ENCODE measurements around the gene STRA6. TPM values are rescaled to one million over a fixed set of nuclear protein-coding genes. Genes with fewer than 3 reads are reported as not detected.

The STRA6 gene
- polyA plus RNA-seq, 2 of the 4 experiments (the other 2 are of a cell fraction): 35.0 to 70.2 TPM

DNA sequence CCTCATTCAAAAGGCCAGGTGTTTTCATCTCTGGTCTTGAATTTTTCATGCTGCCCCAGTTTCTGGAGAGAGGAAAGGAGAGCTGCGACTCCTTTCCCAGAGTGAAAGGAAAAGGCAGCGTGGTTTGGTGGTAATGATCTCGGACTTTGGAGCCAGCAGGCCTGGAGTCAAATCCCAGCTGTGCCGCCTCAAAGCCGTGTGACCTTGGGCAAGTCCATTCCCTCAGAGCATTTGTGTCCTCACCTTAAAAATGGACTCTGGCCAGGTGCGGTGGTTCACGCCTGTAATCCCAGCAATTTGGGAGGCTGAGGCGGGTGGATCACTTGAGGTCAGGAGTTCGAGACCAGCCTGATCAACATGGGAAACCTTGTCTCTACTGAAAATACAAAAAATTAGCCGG is 28.9 kb upstream of the STRA6 start:
- no peak for DNase-seq (ENCODE audit: low read depth in 1 of 2, low spot score in 1 of 2)
- TF ChIP-seq SREBF2 (IDR thresholded peaks at IDR 0.05) (no peak), RCOR1 (IDR thresholded peaks at IDR 0.05; ENCODE audit: low read depth, low read length) (no peak), FOSL2 (IDR thresholded peaks at IDR 0.05) (no peak), FOSL2 (CRISPR knock-in tag; IDR thresholded peaks at IDR 0.05) (no peak), JUN (IDR thresholded peaks at IDR 0.05) (no peak), CHD2 (IDR thresholded peaks at IDR 0.05; ENCODE audit: low read length, partially characterized antibody) (no peak), POLR2AphosphoS2 (conservative IDR thresholded peaks at IDR 0.05; ENCODE audit: low read length) (no peak)
- TF ChIP-seq, protein P1, sequence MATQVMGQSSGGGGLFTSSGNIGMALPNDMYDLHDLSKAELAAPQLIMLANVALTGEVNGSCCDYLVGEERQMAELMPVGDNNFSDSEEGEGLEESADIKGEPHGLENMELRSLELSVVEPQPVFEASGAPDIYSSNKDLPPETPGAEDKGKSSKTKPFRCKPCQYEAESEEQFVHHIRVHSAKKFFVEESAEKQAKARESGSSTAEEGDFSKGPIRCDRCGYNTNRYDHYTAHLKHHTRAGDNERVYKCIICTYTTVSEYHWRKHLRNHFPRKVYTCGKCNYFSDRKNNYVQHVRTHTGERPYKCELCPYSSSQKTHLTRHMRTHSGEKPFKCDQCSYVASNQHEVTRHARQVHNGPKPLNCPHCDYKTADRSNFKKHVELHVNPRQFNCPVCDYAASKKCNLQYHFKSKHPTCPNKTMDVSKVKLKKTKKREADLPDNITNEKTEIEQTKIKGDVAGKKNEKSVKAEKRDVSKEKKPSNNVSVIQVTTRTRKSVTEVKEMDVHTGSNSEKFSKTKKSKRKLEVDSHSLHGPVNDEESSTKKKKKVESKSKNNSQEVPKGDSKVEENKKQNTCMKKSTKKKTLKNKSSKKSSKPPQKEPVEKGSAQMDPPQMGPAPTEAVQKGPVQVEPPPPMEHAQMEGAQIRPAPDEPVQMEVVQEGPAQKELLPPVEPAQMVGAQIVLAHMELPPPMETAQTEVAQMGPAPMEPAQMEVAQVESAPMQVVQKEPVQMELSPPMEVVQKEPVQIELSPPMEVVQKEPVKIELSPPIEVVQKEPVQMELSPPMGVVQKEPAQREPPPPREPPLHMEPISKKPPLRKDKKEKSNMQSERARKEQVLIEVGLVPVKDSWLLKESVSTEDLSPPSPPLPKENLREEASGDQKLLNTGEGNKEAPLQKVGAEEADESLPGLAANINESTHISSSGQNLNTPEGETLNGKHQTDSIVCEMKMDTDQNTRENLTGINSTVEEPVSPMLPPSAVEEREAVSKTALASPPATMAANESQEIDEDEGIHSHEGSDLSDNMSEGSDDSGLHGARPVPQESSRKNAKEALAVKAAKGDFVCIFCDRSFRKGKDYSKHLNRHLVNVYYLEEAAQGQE (IDR thresholded peaks at IDR 0.05): no peak
- TF ChIP-seq, protein P2, sequence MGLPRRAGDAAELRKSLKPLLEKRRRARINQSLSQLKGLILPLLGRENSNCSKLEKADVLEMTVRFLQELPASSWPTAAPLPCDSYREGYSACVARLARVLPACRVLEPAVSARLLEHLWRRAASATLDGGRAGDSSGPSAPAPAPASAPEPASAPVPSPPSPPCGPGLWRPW (IDR thresholded peaks at IDR 0.05): no peak
- no peak overlapping the region for H3K4me2 ChIP-seq
- POLR2A ChIA-PET: no interaction called here
- no peak overlapping the region for H3K27ac ChIP-seq
- WGBS (ENCODE audit: missing lambda C conversion rate): 97% methylated on average over 10 of the region's 10 CpGs
- H3K9me3 ChIP-seq: no peaks in the 10 kb centered on the region
- no peak for ATAC-seq
- no peak for FAIRE-seq
- no peak overlapping the region for H3K4me3 ChIP-seq
- CTCF ChIA-PET: interaction anchor here (1.7 kb wide), 1 partner anchor 76 kb away, joined by 4 read pairs; no protein-coding TSS in a partner anchor
- peaks cover 20% of the 10 kb centered on the region for H3K4me1 ChIP-seq

DNA sequence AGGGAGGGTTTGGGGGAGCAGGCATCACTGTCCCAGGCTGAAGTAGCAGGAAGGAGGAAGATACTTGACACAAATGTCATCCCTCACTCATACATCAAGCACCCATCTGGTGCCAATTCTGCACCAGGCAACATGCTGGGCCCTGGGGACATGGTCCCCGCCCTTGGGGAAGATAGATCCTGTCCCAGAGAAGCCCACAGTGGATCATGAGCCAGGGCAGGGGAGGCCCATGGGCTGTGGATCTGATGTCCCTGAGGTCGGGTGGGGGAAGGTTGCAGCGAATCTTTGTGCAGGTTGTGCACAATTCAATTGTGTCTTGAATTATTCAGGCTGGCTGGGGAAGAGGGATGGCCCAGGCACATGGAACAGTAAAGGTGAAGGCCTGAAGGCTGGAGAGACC is 27.1 kb upstream of the STRA6 start:
- TF ChIP-seq HEYL (CRISPR knock-in tag; IDR thresholded peaks at IDR 0.05): no peak
- TF ChIP-seq MAFK (IDR thresholded peaks at IDR 0.05; ENCODE audit: partially characterized antibody): no peak
- TF ChIP-seq HDAC2 (IDR thresholded peaks at IDR 0.05): no peak
- no peak for TF ChIP-seq PHF8 (IDR thresholded peaks at IDR 0.05; ENCODE audit: borderline replicate concordance, low read depth)
- TF ChIP-seq NR3C1 (IDR thresholded peaks at IDR 0.05): no peak
- no peak for TF ChIP-seq SREBF2 (IDR thresholded peaks at IDR 0.05)
- no peak for TF ChIP-seq RNF2 (IDR thresholded peaks at IDR 0.05; ENCODE audit: borderline replicate concordance, low read depth)
- Histone ChIP-seq H3K4me1 (peaks cover 21% of the 10 kb centered on the region), H3K4me3 (no peak overlapping the region), H3K9me3 (no peaks in the 10 kb centered on the region), H3K27ac (no peak overlapping the region), H3K4me2 (no peak overlapping the region)
- no peak for ATAC-seq
- POLR2A ChIA-PET: no interaction called here
- WGBS (ENCODE audit: missing lambda C conversion rate): no CpG with 5 or more reads among the region's 3 CpGs
- FAIRE-seq: no peak
- CTCF ChIA-PET: interaction anchor here (0.8 to 2.3 kb wide), 2 partner anchors 10 to 78 kb away, joined by 4 to 7 read pairs; no protein-coding TSS in a partner anchor
- DNase-seq (ENCODE audit: low read depth in 1 of 2, low spot score in 1 of 2): no peak

DNA sequence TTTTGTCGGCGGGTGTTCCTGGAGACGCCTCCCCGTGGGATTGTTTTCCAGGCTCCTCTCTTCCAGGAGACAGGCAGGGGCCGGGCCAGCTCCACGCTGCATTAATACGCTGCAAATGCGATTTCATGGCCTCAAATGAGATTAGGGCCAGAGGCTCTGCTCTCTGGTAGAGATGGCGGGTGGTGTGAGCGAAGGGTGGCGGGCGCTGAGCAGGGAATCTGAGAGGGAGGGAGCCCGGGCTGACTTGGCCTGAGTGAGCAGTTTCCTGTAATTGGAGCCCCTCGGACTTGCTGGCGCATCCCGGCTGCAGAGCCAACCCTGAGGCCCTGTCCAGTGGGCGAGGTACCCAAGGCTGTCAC is 26.1 kb upstream of the STRA6 start:
- no peaks in the 10 kb centered on the region for H3K9me3 ChIP-seq
- H3K4me2 ChIP-seq: no peak overlapping the region
- POLR2A ChIA-PET: no interaction called here
- CTCF ChIA-PET: interaction anchor here (0.8 to 2.9 kb wide), 3 partner anchors 11 to 79 kb away, joined by 4 to 12 read pairs (median 7); no protein-coding TSS in a partner anchor
- peaks cover 20% of the 10 kb centered on the region for H3K4me1 ChIP-seq
- TF ChIP-seq RNF2 (IDR thresholded peaks at IDR 0.05; ENCODE audit: borderline replicate concordance, low read depth) (no peak), BHLHE40 (IDR thresholded peaks at IDR 0.05; ENCODE audit: low read depth, low read length) (no peak), SMC3 (IDR thresholded peaks at IDR 0.05) (no peak), JUN (IDR thresholded peaks at IDR 0.05) (no peak), CBX8 (IDR thresholded peaks at IDR 0.05) (no peak), CBX2 (IDR thresholded peaks at IDR 0.05; ENCODE audit: borderline replicate concordance, low read depth) (no peak), EHF (CRISPR knock-in tag; IDR thresholded peaks at IDR 0.05) (no peak), EP300 (IDR thresholded peaks at IDR 0.05) (no peak), PHF8 (IDR thresholded peaks at IDR 0.05; ENCODE audit: borderline replicate concordance, low read depth) (no peak), TP53 (CRISPR knock-in tag; IDR thresholded peaks at IDR 0.05) (no peak), ZC3H11A (IDR thresholded peaks at IDR 0.05) (no peak), NFE2L2 (conservative IDR thresholded peaks at IDR 0.05; ENCODE audit: low read length) (no peak), FOXS1 (CRISPR knock-in tag; IDR thresholded peaks at IDR 0.05) (no peak), MAFK (IDR thresholded peaks at IDR 0.05; ENCODE audit: partially characterized antibody) (no peak), JUNB (IDR thresholded peaks at IDR 0.05) (no peak), TFCP2L1 (CRISPR knock-in tag; IDR thresholded peaks at IDR 0.05) (no peak), ESRRA (IDR thresholded peaks at IDR 0.05; ENCODE audit: borderline replicate concordance, low read length) (no peak), FOSL2 (IDR thresholded peaks at IDR 0.05) (no peak), FOSL2 (CRISPR knock-in tag; IDR thresholded peaks at IDR 0.05) (no peak)
- TF ChIP-seq, protein P3, sequence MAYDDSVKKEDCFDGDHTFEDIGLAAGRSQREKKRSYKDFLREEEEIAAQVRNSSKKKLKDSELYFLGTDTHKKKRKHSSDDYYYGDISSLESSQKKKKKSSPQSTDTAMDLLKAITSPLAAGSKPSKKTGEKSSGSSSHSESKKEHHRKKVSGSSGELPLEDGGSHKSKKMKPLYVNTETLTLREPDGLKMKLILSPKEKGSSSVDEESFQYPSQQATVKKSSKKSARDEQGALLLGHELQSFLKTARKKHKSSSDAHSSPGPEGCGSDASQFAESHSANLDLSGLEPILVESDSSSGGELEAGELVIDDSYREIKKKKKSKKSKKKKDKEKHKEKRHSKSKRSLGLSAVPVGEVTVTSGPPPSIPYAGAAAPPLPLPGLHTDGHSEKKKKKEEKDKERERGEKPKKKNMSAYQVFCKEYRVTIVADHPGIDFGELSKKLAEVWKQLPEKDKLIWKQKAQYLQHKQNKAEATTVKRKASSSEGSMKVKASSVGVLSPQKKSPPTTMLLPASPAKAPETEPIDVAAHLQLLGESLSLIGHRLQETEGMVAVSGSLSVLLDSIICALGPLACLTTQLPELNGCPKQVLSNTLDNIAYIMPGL (CRISPR knock-in tag; IDR thresholded peaks at IDR 0.05; ENCODE audit: borderline replicate concordance): no peak
- TF ChIP-seq, protein P4, sequence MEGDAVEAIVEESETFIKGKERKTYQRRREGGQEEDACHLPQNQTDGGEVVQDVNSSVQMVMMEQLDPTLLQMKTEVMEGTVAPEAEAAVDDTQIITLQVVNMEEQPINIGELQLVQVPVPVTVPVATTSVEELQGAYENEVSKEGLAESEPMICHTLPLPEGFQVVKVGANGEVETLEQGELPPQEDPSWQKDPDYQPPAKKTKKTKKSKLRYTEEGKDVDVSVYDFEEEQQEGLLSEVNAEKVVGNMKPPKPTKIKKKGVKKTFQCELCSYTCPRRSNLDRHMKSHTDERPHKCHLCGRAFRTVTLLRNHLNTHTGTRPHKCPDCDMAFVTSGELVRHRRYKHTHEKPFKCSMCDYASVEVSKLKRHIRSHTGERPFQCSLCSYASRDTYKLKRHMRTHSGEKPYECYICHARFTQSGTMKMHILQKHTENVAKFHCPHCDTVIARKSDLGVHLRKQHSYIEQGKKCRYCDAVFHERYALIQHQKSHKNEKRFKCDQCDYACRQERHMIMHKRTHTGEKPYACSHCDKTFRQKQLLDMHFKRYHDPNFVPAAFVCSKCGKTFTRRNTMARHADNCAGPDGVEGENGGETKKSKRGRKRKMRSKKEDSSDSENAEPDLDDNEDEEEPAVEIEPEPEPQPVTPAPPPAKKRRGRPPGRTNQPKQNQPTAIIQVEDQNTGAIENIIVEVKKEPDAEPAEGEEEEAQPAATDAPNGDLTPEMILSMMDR (IDR thresholded peaks at IDR 0.05): no peak
- ATAC-seq (no peak), DNase-seq (ENCODE audit: low read depth in 1 of 2, low spot score in 1 of 2) (no peak), FAIRE-seq (no peak)
- WGBS (ENCODE audit: missing lambda C conversion rate): 95% methylated on average over 12 of the region's 17 CpGs
- no peak overlapping the region for H3K4me3 ChIP-seq
- no peak overlapping the region for H3K27ac ChIP-seq
